Suprapubic skin (tissue), 4 donors: ENCODE measurements around the gene P2RY13. TPM values are rescaled to one million over a fixed set of nuclear protein-coding genes. Genes with fewer than 3 reads are reported as not detected.

Source experiments
- DNase-seq, 2 donors: peaks; one replicate each; pipeline ENCODE4 v3.0.0-alpha.2; 2019; ENCODE audit warnings: low spot score in 2 of 2
- H3K27ac ChIP-seq: fragments of 200-600 bp; sonication (generic); one replicate; pipeline ENCODE4 v1.5.1; 2019
- H3K27me3 ChIP-seq: fragments of 200-600 bp; sonication (generic); one replicate; pipeline ENCODE4 v1.5.1; 2019
- H3K36me3 ChIP-seq: fragments of 200-600 bp; sonication (generic); one replicate; pipeline ENCODE4 v1.5.1; 2019
- H3K4me1 ChIP-seq: fragments of 200-600 bp; sonication (generic); one replicate; pipeline ENCODE4 v1.5.1; 2019
- H3K4me3 ChIP-seq: fragments of 200-600 bp; sonication (generic); one replicate; pipeline ENCODE4 v1.5.1; 2019; ENCODE audit warnings: mild to moderate bottlenecking
- H3K9me3 ChIP-seq: fragments of 200-600 bp; sonication (generic); one replicate; pipeline ENCODE4 v1.5.1; 2019
- CTCF ChIP-seq, 2 donors: fragments of 200-600 bp in 1 of 2; fragments of 450-650 bp in 1 of 2; sonication (generic) in 1 of 2; IDR thresholded peaks; one replicate each; pipeline ENCODE4 v1.5.1; 2016 to 2019; ENCODE audit warnings: antibody characterized with exemption in 2 of 2, mild to moderate bottlenecking in 1 of 2, moderate library complexity in 1 of 2
- EP300 ChIP-seq: sonication (generic); formaldehyde crosslinking; IDR thresholded peaks from one replicate; pipeline ENCODE4 v1.6.1; 2017; ENCODE audit warnings: antibody characterized with exemption
- POLR2A ChIP-seq, 2 donors: fragments of 450-650 bp; IDR thresholded peaks; one replicate each; pipeline ENCODE4 v1.6.1; 2017; ENCODE audit warnings: antibody characterized with exemption in 2 of 2, mild to moderate bottlenecking in 2 of 2, moderate library complexity in 2 of 2
- POLR2AphosphoS5 ChIP-seq, 3 donors: sonication (generic); formaldehyde crosslinking; IDR thresholded peaks; one replicate each; pipeline ENCODE4 v1.6.1; 2017; ENCODE audit warnings: antibody characterized with exemption in 3 of 3
- WGBS: methylation state at CpG from one replicate; pipeline ENCODE4 v1.1.5; 2018; 5-methylcytosine and 5-hydroxymethylcytosine counted together
- total RNA-seq, 4 donors: library from RNA; depleted of rRNA; stranded (reverse); fragments of >200 nt; gene quantifications; one replicate each; pipeline ENCODE4 v1.1.0, GENCODE V29; 2016

The P2RY13 gene
- total RNA-seq, 4 donors from 2014 or later, result 0.53 to 3.4 (median 1.3) TPM

DNA sequence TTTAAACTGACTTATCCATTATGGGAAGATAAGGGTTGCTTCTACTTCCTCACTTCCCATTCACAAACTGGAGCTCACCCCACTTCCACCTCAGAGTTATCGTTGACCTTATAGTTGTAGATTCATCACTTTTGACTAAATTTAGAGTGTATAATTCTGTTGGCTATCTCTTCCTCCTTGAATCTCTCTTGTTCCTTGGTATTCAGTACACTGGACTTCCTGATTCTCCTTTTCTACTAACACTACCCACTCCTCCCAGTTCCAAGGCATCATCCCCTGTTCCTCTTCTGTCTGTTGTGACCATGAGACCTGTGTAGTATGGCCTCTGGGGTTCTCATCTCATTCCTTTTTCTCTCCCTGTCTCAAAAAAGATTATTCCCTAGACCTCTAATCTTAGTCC lies 6.8 kb downstream of the P2RY13 start:
- TF ChIP-seq POLR2AphosphoS5 (IDR thresholded peaks at IDR 0.05), result no peak
- no peak for TF ChIP-seq POLR2A (IDR thresholded peaks at IDR 0.05)
- no peak for TF ChIP-seq CTCF (IDR thresholded peaks at IDR 0.05)
- TF ChIP-seq EP300, result no peak
- Histone ChIP-seq H3K9me3 (no peaks in the 10 kb centered on the region), H3K36me3 (no peaks in the 10 kb centered on the region), H3K4me1 (peaks cover 31% of the 10 kb centered on the region), H3K27ac (no peak overlapping the region), H3K4me3 (no peak overlapping the region), H3K27me3 (no peaks in the 10 kb centered on the region)
- DNase-seq, result no peak
- WGBS, result 93% methylated on average over 1 of the region's 1 CpG

DNA sequence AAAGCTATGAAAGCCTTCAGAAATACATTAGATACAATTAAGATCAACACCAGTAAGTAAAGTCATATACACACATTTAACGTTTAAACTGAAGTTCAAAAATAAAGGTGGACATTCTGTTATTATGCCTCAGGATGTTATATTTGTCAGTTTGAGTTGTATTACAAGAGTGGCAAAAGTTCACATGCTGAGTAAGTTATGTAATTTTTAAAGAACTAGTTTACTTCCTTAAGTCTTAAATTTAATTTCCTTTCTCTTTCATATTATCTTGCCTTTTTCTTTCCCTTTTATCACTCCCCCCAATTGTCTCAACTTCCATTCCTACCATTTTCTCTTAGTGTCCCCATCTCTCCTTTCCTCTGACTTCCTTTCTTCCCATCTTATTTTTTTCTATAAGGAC lies 7.8 kb downstream of the P2RY13 start:
- TF ChIP-seq POLR2A (IDR thresholded peaks at IDR 0.05), result no peak
- TF ChIP-seq CTCF (IDR thresholded peaks at IDR 0.05), result no peak
- TF ChIP-seq EP300, result no peak
- TF ChIP-seq POLR2AphosphoS5 (IDR thresholded peaks at IDR 0.05), result no peak
- Histone ChIP-seq H3K9me3 (no peaks in the 10 kb centered on the region), H3K27me3 (no peaks in the 10 kb centered on the region), H3K36me3 (no peaks in the 10 kb centered on the region), H3K4me3 (no peak overlapping the region), H3K4me1 (peaks cover 36% of the 10 kb centered on the region), H3K27ac (no peak overlapping the region)
- no peak for DNase-seq
- 57% methylated on average over 1 of the region's 1 CpG for WGBS

- Histone ChIP-seq H3K4me3 (no peak overlapping the region), H3K27me3 (no peaks in the 10 kb centered on the region), H3K36me3 (no peaks in the 10 kb centered on the region), H3K9me3 (no peaks in the 10 kb centered on the region), H3K4me1 (peaks cover 36% of the 10 kb centered on the region), H3K27ac (peak overlapping the region; percentile 81)
- 40% methylated on average over 2 of the region's 2 CpGs for WGBS
- no peak for DNase-seq
- no peak for TF ChIP-seq POLR2A (IDR thresholded peaks at IDR 0.05)
- no peak for TF ChIP-seq CTCF (IDR thresholded peaks at IDR 0.05)
- no peak for TF ChIP-seq EP300
Observed at GRCh38 chr3:151320131-151320530, 9.2 kb downstream of the P2RY13 start.

GRCh38 chr3:151319628-151320027 lies 9.7 kb downstream of the P2RY13 start:
- Histone ChIP-seq H3K4me3 (no peak overlapping the region), H3K27ac (peak overlapping the region; percentile 81), H3K27me3 (no peaks in the 10 kb centered on the region), H3K9me3 (no peaks in the 10 kb centered on the region), H3K36me3 (no peaks in the 10 kb centered on the region), H3K4me1 (peaks cover 36% of the 10 kb centered on the region)
- DNase-seq, result no peak
- no peak for TF ChIP-seq POLR2AphosphoS5 (IDR thresholded peaks at IDR 0.05)
- TF ChIP-seq POLR2A (IDR thresholded peaks at IDR 0.05), result no peak
- whole genome bisulfite sequencing, result 46% methylated on average over 4 of the region's 4 CpGs

DNA sequence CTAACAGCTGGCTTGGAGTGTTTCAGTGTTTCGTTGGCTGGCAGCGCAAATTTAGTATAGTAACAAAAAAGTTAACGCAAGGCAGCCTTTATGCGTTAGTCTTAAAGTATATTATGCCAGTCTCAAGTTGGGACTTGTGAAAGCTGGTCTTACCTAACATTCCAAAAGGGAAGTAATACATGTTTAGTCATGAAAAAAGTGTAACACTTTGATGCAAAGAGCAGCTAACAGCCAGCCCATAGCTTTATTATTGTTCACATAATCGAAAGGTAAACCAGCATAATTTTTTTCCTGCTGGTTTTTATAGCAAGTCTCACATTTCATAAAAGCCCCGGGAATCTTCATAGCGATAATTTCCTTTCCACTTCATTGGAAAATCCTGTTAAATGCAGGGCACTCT lies 10.4 kb downstream of the P2RY13 start:
- 53% methylated on average over 7 of the region's 7 CpGs for WGBS
- no peaks in the 10 kb centered on the region for H3K9me3 ChIP-seq
- DNase-seq, result no peak
- H3K27me3 ChIP-seq, result no peaks in the 10 kb centered on the region
- TF ChIP-seq POLR2AphosphoS5 (IDR thresholded peaks at IDR 0.05) (no peak), POLR2A (IDR thresholded peaks at IDR 0.05) (no peak), CTCF (IDR thresholded peaks at IDR 0.05) (no peak), EP300 (no peak)
- peak overlapping the region; percentile 5 for H3K4me3 ChIP-seq
- H3K36me3 ChIP-seq, result no peaks in the 10 kb centered on the region
- H3K4me1 ChIP-seq, result peaks cover 36% of the 10 kb centered on the region
- peak overlapping the region; percentile 81 for H3K27ac ChIP-seq

DNA sequence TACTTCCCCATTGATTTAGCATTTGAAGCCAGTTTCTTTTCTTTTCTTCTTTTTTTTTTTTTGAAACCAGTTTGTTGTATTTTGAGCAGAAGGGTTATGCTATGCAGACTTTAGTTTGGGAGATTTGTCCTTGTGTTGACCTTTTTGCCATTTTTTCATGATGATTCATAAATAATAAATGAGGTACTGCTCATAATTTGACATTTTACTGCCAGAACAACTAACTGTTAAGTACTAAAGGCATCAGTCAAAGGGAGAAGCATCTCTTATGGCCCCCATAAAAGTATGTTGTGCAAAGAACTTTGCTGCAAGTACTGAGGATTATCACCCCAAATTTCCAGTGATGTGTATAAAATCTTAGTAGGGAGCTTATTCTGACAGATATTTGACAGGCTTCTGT lies 11.0 kb downstream of the P2RY13 start:
- Histone ChIP-seq H3K27ac (peak overlapping the region; percentile 81), H3K4me3 (no peak overlapping the region), H3K9me3 (no peaks in the 10 kb centered on the region), H3K36me3 (no peaks in the 10 kb centered on the region), H3K27me3 (no peaks in the 10 kb centered on the region), H3K4me1 (peaks cover 37% of the 10 kb centered on the region)
- DNase-seq, result no peak
- TF ChIP-seq POLR2AphosphoS5 (IDR thresholded peaks at IDR 0.05) (no peak), EP300 (no peak), POLR2A (IDR thresholded peaks at IDR 0.05) (no peak), CTCF (IDR thresholded peaks at IDR 0.05) (no peak)
